ENCODE results near the gene HOMER1.

HOMER1 gene

GRCh38 chr5:79512471-79513307, 1.2 kb downstream of the HOMER1 start:
- no peaks in the 10 kb centered on the region for H3K9me2 ChIP-seq (replicated peaks; ENCODE audit: insufficient read depth, low read length)
- peak overlapping the region; percentile 96 for H2AFZ ChIP-seq (ENCODE audit: low read depth, low read length, severe bottlenecking)
- peak overlapping the region; percentile 69 for H3K4me2 ChIP-seq (ENCODE audit: low read depth, low read length, poor library complexity, severe bottlenecking)
- no peaks in the 10 kb centered on the region for H4K20me1 ChIP-seq (ENCODE audit: low read depth, low read length)
- H3K27ac ChIP-seq (ENCODE audit: low read depth, low read length), result no peak overlapping the region
- no peaks in the 10 kb centered on the region for H3K9me3 ChIP-seq (ENCODE audit: insufficient read depth, low read length)
- peaks cover 23% of the 10 kb centered on the region for H3F3A ChIP-seq (ENCODE audit: insufficient read depth)
- H3K36me3 ChIP-seq (ENCODE audit: low read length), result no peaks in the 10 kb centered on the region
- TF ChIP-seq EZH2phosphoT487 (conservative IDR thresholded peaks at IDR 0.05; ENCODE audit: low read length) (no peak), CTCF (IDR thresholded peaks at IDR 0.05; ENCODE audit: insufficient read depth, low read length, poor library complexity, severe bottlenecking) (no peak)
- H3K4me3 ChIP-seq (ENCODE audit: insufficient read depth, low read length, poor library complexity, severe bottlenecking), result peak overlapping the region; percentile 68
- H3K79me2 ChIP-seq (ENCODE audit: insufficient read depth, low read length), result no peaks in the 10 kb centered on the region
- 0 out of 2 replicates have a peak, but pooled peaks cover 3% of the 10 kb centered on the region for H3K27me3 ChIP-seq (ENCODE audit: low read length)
- H3K9ac ChIP-seq (ENCODE audit: low read length), result peak overlapping the region; percentile 61

- Histone ChIP-seq H4K20me1 (ENCODE audit: low read depth, low read length) (no peaks in the 10 kb centered on the region), H3K9me2 (replicated peaks; ENCODE audit: insufficient read depth, low read length) (no peaks in the 10 kb centered on the region), H3K9me3 (ENCODE audit: insufficient read depth, low read length) (no peaks in the 10 kb centered on the region), H3F3A (ENCODE audit: insufficient read depth) (peaks cover 21% of the 10 kb centered on the region), H3K4me2 (ENCODE audit: low read depth, low read length, poor library complexity, severe bottlenecking) (peak overlapping the region; percentile 69), H3K27ac (ENCODE audit: low read depth, low read length) (no peak overlapping the region), H3K9ac (ENCODE audit: low read length) (no peak overlapping the region), H3K27me3 (ENCODE audit: low read length) (0 out of 2 replicates have a peak, but pooled peaks cover 3% of the 10 kb centered on the region), H3K36me3 (ENCODE audit: low read length) (no peaks in the 10 kb centered on the region), H3K79me2 (ENCODE audit: insufficient read depth, low read length) (no peaks in the 10 kb centered on the region), H3K4me3 (ENCODE audit: insufficient read depth, low read length, poor library complexity, severe bottlenecking) (no peak overlapping the region), H2AFZ (ENCODE audit: low read depth, low read length, severe bottlenecking) (no peak overlapping the region)
- no peak for TF ChIP-seq EZH2phosphoT487 (conservative IDR thresholded peaks at IDR 0.05; ENCODE audit: low read length)
- no peak for TF ChIP-seq CTCF (IDR thresholded peaks at IDR 0.05; ENCODE audit: insufficient read depth, low read length, poor library complexity, severe bottlenecking)
Observed at GRCh38 chr5:79512049-79512448, 1.9 kb downstream of the HOMER1 start.

- Histone ChIP-seq H3K4me3 (ENCODE audit: insufficient read depth, low read length, poor library complexity, severe bottlenecking) (no peak overlapping the region), H3K36me3 (ENCODE audit: low read length) (no peaks in the 10 kb centered on the region), H3K4me2 (ENCODE audit: low read depth, low read length, poor library complexity, severe bottlenecking) (no peak overlapping the region), H3K27me3 (ENCODE audit: low read length) (0 out of 2 replicates have a peak, but pooled peaks cover 3% of the 10 kb centered on the region), H3K9me2 (replicated peaks; ENCODE audit: insufficient read depth, low read length) (no peaks in the 10 kb centered on the region), H3K9ac (ENCODE audit: low read length) (no peak overlapping the region), H3K9me3 (ENCODE audit: insufficient read depth, low read length) (no peaks in the 10 kb centered on the region), H3K27ac (ENCODE audit: low read depth, low read length) (no peak overlapping the region), H3K79me2 (ENCODE audit: insufficient read depth, low read length) (no peaks in the 10 kb centered on the region), H3F3A (ENCODE audit: insufficient read depth) (peaks cover 14% of the 10 kb centered on the region), H4K20me1 (ENCODE audit: low read depth, low read length) (no peaks in the 10 kb centered on the region), H2AFZ (ENCODE audit: low read depth, low read length, severe bottlenecking) (no peak overlapping the region)
- TF ChIP-seq EZH2phosphoT487 (conservative IDR thresholded peaks at IDR 0.05; ENCODE audit: low read length) (no peak), CTCF (IDR thresholded peaks at IDR 0.05; ENCODE audit: insufficient read depth, low read length, poor library complexity, severe bottlenecking) (no peak)
Observed at GRCh38 chr5:79510638-79511037, 3.3 kb downstream of the HOMER1 start.

Measured in SU-DHL-6 (cell line).